Heart left ventricle (tissue), 16 donors: Measurements from ENCODE around the gene B4GALNT3. TPM values are rescaled to one million over a fixed set of nuclear protein-coding genes. Genes with fewer than 3 reads are reported as not detected.
A peak's percentile ranks its signal among the peaks of the same experiment; 100 is the strongest.

Experiments used
- ATAC-seq, 4 donors: fragments of 200-7000 bp; cut with Tn5 transposase; one replicate each; pipeline ENCODE4 v1.9.1; 2020 to 2022; ENCODE audit warnings: moderate library complexity in 4 of 4, mild to moderate bottlenecking in 3 of 4, moderate number of reproducible peaks in 1 of 4
- DNase-seq, 5 donors: peaks; one replicate each; pipeline ENCODE4 v3.0.0-alpha.2; 2020
- H3K27ac ChIP-seq, 12 donors: fragments of 200-600 bp; sonication (generic) in 4 of 12; one replicate each; pipeline versions ENCODE4 v1.5.0 to v1.8.0; 2016 to 2022; ENCODE audit warnings: mild to moderate bottlenecking in 2 of 12
- H3K27me3 ChIP-seq, 9 donors: fragments of 200-600 bp; sonication (generic) in 2 of 9; one replicate each; pipeline versions ENCODE4 v1.5.1 to v1.8.0; 2016 to 2022; ENCODE audit warnings: mild to moderate bottlenecking in 3 of 9
- H3K36me3 ChIP-seq, 9 donors: fragments of 200-600 bp; sonication (generic) in 2 of 9; one replicate each; pipeline versions ENCODE4 v1.5.0 to v1.8.0; 2018 to 2022; ENCODE audit warnings: mild to moderate bottlenecking in 2 of 9
- H3K4me1 ChIP-seq, 12 donors: fragments of 200-600 bp; sonication (generic) in 4 of 12; one replicate each; pipeline versions ENCODE4 v1.5.0 to v1.8.0; 2016 to 2022; ENCODE audit warnings: mild to moderate bottlenecking in 3 of 12
- H3K4me3 ChIP-seq, 12 donors: fragments of 200-600 bp; sonication (generic) in 4 of 12; one replicate each; pipeline versions ENCODE4 v1.5.0 to v1.8.0; 2017 to 2022; ENCODE audit warnings: mild to moderate bottlenecking in 9 of 12, moderate library complexity in 4 of 12
- H3K9me3 ChIP-seq, 12 donors: fragments of 200-600 bp; sonication (generic) in 4 of 12; one replicate each; pipeline versions ENCODE4 v1.5.0 to v1.8.0; 2016 to 2022; ENCODE audit warnings: mild to moderate bottlenecking in 1 of 12
- POLR2A ChIP-seq, 2 donors: fragments of 450-650 bp; IDR thresholded peaks; one replicate each; pipeline ENCODE4 v1.6.1; 2017; ENCODE audit warnings: antibody characterized with exemption in 2 of 2, mild to moderate bottlenecking in 2 of 2, moderate library complexity in 2 of 2
- WGBS, 4 donors: extraction: QIAGEN DNeasy Blood & Tissue Kit in 2 of 4; methylation state at CpG; one replicate each; pipeline versions ENCODE4 v1.1.5 to v1.1.7; 2013 to 2018; 5-methylcytosine and 5-hydroxymethylcytosine counted together
- intact Hi-C, 10 donors: fragments of 100-400 bp; cut with DNase I; formaldehyde crosslinking; loops; one replicate each; pipeline versions ENCODE4 v1.11.1 to v1.14.2; 2022
- polyA plus RNA-seq, 2 donors: library from polyadenylated mRNA; stranded (reverse); fragments of 200-250 nt; gene quantifications; one replicate each; pipeline ENCODE4 v1.2.3, GENCODE V29; 2013
- total RNA-seq, 9 donors: library from RNA; depleted of rRNA in 2 of 9; stranded (reverse); fragments of >200 nt in 2 of 9; fragmentation: NEBNext Ultra II Directional in 3 of 9; extraction: Animal tissue kit (Norgen Biotek cat#: 25700) in 3 of 9; gene quantifications; one replicate each; pipeline versions ENCODE4 v1.1.0 to v1.2.4, GENCODE V29; 2016 to 2023
- TF ChIP-seq, protein P1 (sequence below), 12 donors: fragments of 200-600 bp; sonication (generic) in 4 of 12; IDR thresholded peaks; one replicate each; pipeline versions ENCODE4 v1.5.0 to v1.8.0; 2018 to 2022; ENCODE audit warnings: antibody characterized with exemption in 12 of 12, mild to moderate bottlenecking in 5 of 12
- donor health status: ischemic (EF 13 %, LVEDD 7.1; RV severe dilation, severe dysfunction).
- donor health status: healthy with polysubstance abuse.
- donor health status: DM: no; HTN: yes; CAD: no.
- donor health status: DM: no; HTN: no; CAD: no.
- donor health status: ischemic (EF 25% LVEDD 6.9; RV normal size, moderate dysfunction).
- donor health status: ischemic (EF 25% LVEDD 5.7; RV mildly dilated, moderate dysfunction).
- donor health status: healthy.
- donor health status: DM: yes; HTN: yes; CAD: no.
- donor health status: ischemic (EF 35%, LVEDD 5.7; RV mildly dilated, moderate dysfunction).
- donor health status: nonischemic (EF 11% LVEDD 7.7; RV severe dilation, severe dysfunction).
- donor health status: DM: yes; HTN: yes; CAD: no.
- donor health status: PGD.
- donor health status: ischemic (EF 29% LVEDD 5.4; RV normal size, mild dysfunction).
- donor health status: nonischemic (EF 23%, LVEDD 6.1; RV moderate dilation, normal function).

B4GALNT3 gene
- total and polyA plus RNA-seq, 11 donors = 19.3 to 59.4 (median 34.1) TPM

DNA sequence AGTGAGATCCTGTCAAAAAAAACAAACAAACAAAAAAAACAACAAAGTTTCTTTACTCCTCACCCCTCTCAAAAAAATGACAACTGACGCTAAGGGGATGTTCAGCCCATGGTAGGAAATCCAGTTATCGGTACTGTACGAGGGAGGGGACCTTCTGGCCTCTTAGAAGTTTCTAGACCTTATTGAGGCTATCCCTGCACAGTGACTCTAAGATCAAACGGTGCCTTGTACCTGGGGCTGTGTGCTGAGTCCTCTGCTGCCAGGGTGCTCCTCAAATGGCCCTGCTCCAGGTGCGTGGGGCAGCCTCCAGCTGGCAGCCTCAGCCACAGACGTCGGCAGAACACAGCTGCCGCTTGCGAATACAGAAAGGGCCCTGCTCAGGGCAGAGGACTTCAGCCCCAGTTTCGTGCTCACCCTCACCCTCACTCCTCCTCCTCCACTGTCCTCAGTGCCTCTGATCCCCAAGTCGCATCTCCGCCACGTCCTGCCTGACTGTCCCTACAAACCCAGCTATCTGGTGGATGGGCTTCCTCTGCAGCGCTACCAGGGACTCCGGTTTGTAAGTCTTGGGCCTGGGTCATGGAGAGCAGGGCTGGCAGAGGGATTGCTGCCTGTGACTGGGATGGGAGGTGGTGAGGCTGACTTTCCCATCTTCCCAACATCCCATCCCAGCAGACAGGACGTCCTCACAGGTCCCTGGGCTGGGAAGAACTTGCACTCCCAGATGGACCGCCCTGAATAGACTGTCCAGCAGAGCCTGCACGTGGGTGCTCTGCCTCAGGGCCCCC lies 90.9 kb downstream of the B4GALNT3 start:
- DNase-seq (peak in 4 of 5 donors; percentile 63 to 82 (median 73)), ATAC-seq (peak; percentile 47 to 66 (median 60))
- Histone ChIP-seq H3K4me1 (peaks cover 0 to 69% (median 37%) of the 10 kb centered on the region in 12 donors), H3K27ac (peak overlapping the region in 11 of 12 donors; percentile 17 to 92 (median 73)), H3K9me3 (no peaks in the 10 kb centered on the region), H3K4me3 (no peak overlapping the region), H3K27me3 (peaks cover 0 to 13% (median 6%) of the 10 kb centered on the region in 9 donors), H3K36me3 (peaks cover 0 to 7% (median 0%) of the 10 kb centered on the region in 9 donors)
- intact Hi-C loops = no loop called here
- WGBS, 4 donors = 55 to 67% (median 58%) methylated on average over 17 to 18 of the region's 18 CpGs
- TF ChIP-seq, protein P1, sequence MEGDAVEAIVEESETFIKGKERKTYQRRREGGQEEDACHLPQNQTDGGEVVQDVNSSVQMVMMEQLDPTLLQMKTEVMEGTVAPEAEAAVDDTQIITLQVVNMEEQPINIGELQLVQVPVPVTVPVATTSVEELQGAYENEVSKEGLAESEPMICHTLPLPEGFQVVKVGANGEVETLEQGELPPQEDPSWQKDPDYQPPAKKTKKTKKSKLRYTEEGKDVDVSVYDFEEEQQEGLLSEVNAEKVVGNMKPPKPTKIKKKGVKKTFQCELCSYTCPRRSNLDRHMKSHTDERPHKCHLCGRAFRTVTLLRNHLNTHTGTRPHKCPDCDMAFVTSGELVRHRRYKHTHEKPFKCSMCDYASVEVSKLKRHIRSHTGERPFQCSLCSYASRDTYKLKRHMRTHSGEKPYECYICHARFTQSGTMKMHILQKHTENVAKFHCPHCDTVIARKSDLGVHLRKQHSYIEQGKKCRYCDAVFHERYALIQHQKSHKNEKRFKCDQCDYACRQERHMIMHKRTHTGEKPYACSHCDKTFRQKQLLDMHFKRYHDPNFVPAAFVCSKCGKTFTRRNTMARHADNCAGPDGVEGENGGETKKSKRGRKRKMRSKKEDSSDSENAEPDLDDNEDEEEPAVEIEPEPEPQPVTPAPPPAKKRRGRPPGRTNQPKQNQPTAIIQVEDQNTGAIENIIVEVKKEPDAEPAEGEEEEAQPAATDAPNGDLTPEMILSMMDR (IDR thresholded peaks at IDR 0.05) = no peak
- TF ChIP-seq POLR2A (IDR thresholded peaks at IDR 0.05) = no peak

DNA sequence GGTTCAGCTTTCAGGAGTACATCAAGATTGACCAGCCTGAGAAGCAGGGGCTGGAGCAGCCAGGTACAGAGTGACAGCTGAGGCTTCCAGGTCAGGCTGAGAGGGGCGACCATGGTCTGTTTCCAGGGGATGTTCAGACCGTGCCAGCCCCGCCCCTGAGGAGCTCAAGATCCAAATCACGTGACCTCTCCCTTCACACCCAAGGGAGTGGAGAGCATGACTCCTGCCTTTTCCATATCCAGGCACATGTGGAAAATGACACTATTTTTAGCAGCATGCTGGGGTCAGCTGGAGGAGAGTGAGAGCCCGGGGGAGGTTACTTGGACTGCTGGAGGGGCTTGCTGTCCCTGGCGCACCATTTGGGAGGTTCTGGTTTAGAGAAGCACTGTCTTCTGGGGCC lies 92.7 kb downstream of the B4GALNT3 start:
- peak overlapping the region in 7 of 12 donors; percentile 14 to 83 (median 54) for H3K27ac ChIP-seq
- peaks cover 0 to 59% (median 30%) of the 10 kb centered on the region in 12 donors for H3K4me1 ChIP-seq
- peak in 4 of 5 donors; percentile 44 to 69 (median 56) for DNase-seq
- intact Hi-C loops = no loop called here
- peak; percentile 42 to 60 (median 50) for ATAC-seq
- H3K9me3 ChIP-seq = no peaks in the 10 kb centered on the region
- H3K36me3 ChIP-seq = peaks cover 0 to 12% (median 0%) of the 10 kb centered on the region in 9 donors
- H3K27me3 ChIP-seq = peaks cover 0 to 4% (median 0%) of the 10 kb centered on the region in 9 donors
- TF ChIP-seq, protein P1 (IDR thresholded peaks at IDR 0.05) = no peak
- no peak for TF ChIP-seq POLR2A (IDR thresholded peaks at IDR 0.05)
- no peak overlapping the region for H3K4me3 ChIP-seq
- 12 to 25% (median 13%) methylated on average over 3 to 6 of the region's 6 CpGs for WGBS, 4 donors

DNA sequence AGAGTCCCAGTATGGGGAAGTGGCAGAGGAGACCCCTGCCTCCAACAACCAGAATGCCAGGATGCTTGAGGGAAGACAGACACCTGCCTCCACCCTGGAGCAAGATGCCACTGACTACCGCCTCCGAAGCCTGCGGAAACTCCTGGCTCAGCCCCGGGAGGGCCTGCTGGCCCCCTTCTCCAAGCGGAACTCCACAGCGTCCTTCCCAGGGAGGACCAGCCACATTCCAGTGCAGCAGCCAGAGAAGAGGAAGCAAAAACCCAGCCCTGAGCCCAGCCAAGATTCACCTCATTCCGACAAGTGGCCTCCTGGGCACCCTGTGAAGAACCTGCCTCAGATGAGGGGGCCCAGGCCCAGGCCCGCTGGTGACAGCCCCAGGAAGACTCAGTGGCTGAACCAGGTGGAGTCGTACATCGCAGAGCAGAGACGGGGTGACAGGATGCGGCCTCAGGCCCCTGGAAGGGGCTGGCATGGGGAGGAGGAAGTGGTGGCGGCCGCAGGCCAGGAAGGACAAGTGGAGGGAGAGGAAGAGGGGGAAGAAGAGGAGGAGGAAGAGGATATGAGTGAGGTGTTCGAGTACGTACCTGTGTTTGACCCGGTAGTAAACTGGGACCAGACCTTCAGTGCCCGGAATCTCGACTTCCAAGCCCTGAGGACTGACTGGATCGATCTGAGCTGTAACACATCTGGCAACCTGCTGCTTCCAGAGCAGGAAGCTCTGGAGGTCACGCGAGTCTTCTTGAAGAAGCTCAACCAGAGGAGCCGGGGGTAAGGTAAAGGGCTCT lies 93.7 kb downstream of the B4GALNT3 start:
- Histone ChIP-seq H3K27me3 (no peaks in the 10 kb centered on the region), H3K36me3 (peaks cover 0 to 18% (median 0%) of the 10 kb centered on the region in 9 donors), H3K4me1 (peaks cover 0 to 53% (median 29%) of the 10 kb centered on the region in 12 donors), H3K9me3 (no peaks in the 10 kb centered on the region), H3K27ac (peak overlapping the region in 9 of 12 donors; percentile 13 to 83 (median 49)), H3K4me3 (peak overlapping the region in 3 of 12 donors; percentile 7 to 35 (median 17))
- TF ChIP-seq POLR2A (IDR thresholded peaks at IDR 0.05) = no peak
- TF ChIP-seq, protein P1 (IDR thresholded peaks at IDR 0.05) = no peak
- DNase-seq (peak in 2 of 5 donors; percentile 30 to 76), ATAC-seq (no peak)
- intact Hi-C loops = no loop called here
- WGBS, 4 donors = 53 to 72% (median 59%) methylated on average over 22 to 23 of the region's 23 CpGs

DNA sequence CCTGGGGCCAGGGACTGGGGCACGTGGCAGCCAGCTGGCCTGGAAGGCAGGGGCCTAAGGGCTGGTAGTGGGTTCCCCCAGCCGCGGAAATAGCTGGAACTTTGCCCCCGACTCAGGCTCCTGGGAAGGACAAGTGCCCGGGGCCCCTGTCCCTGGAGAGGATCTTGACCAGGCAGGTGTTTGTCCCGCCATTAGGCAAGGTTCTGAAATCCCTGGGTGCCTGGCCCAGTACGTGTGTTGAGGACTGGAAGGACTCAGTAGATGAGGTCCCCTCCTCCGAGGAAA lies 94.2 kb downstream of the B4GALNT3 start:
- ATAC-seq (no peak), DNase-seq (peak in 1 of 5 donors; percentile 46)
- TF ChIP-seq, protein P1 (IDR thresholded peaks at IDR 0.05) = no peak
- no peak for TF ChIP-seq POLR2A (IDR thresholded peaks at IDR 0.05)
- H3K9me3 ChIP-seq = no peaks in the 10 kb centered on the region
- peak overlapping the region in 2 of 12 donors; percentile 7 to 35 for H3K4me3 ChIP-seq
- H3K4me1 ChIP-seq = peaks cover 0 to 48% (median 29%) of the 10 kb centered on the region in 12 donors
- H3K27ac ChIP-seq = peak overlapping the region in 3 of 12 donors; percentile 49 to 81 (median 49)
- H3K36me3 ChIP-seq = peaks cover 0 to 18% (median 0%) of the 10 kb centered on the region in 9 donors
- intact Hi-C loops = no loop called here
- H3K27me3 ChIP-seq = no peaks in the 10 kb centered on the region
- WGBS, 4 donors = 70 to 93% (median 82%) methylated on average over 4 to 8 of the region's 8 CpGs
